HG02943 (cell line): ENCODE measurements around the gene BYSL.
A peak's percentile ranks its signal among the peaks of the same experiment; 100 is the strongest.
"Not testable (repeated sequence)": the region's sequence is repeated elsewhere in the genome, so short reads cannot be mapped to it uniquely, and the experiment has no call there.

Experiments used
- ATAC-seq: cut with Tn5 transposase; IDR thresholded peaks from one replicate; pipeline ENCODE4 v1.9.1; 2021; ENCODE audit warnings: mild to moderate bottlenecking, low read depth, moderate library complexity; ENCODE audit not compliant: unreplicated experiment

BYSL gene

GRCh38 chr6:41941280-41942066 is 20.2 kb downstream of the BYSL start, which contains the start of gene CCND3:
Gene CCND3 (minus strand): TSS chr6:41941808. CDS start chr6:41941649, 159 bp downstream.
- ATAC-seq = peak; percentile 74

DNA sequence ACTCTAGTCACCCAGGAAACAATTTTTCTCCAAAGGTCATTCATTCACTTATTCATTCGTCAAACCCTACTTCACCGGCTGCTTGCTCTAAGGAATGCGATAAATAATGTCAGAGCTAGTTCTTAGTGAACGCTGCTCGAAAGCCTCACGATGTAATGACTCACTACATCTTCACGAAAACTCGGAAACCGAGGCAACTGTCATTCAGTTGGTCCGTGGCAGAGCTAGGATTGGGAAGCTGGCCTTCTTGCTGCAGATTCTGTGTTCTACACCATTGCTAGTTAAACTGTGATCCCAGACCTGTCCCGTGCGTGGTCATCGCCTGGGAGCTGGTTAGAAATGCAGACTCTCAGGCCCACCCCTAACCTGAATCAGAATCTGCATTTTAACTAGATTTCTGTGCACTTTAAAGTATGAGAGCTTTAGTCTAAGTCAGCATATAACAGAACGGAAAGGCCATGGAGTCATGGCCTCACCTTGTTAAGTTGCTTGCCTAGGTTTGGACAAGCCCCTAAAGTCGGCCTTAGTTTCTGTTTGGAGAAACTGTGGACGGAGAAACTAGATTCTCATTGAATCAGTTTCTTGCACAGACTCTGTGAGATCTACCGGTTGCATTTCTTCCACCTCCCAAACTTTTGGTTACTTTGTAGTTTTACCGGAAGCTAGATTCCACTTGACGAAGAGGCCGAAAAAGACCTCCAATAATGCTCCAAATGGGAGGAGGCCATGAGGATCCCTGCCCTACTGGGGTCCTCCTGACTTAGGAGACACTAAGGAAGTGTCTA is 21.0 kb downstream of the BYSL start:
- peak; percentile 12 for ATAC-seq

- ATAC-seq = not testable (repeated sequence)
Measured at GRCh38 chr6:41942882-41943281, 21.6 kb downstream of the BYSL start.

- no peak for ATAC-seq
Measured at GRCh38 chr6:41943456-41943855, 22.2 kb downstream of the BYSL start.

- no peak for ATAC-seq
Measured at GRCh38 chr6:41947581-41948220, 26.4 kb downstream of the BYSL start.

DNA sequence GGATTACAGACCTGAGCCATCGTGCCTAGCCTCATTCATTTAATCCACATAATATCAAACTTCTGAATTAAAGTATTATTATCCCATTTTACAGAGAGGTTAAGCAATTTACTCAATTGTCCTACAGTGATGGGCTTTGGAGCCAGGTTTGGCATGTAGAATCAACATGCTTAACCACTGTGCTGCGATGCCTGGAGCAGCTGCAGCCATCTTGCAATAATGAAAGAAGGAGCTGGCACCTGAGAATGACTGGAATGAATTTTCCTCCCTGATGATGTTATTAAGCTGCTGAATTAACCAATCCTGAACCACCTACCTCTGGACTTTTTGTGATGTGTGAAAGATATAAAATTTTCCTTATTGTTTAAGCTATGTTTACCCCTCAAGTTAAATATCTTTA is 33.4 kb downstream of the BYSL start:
- ATAC-seq = no peak

DNA sequence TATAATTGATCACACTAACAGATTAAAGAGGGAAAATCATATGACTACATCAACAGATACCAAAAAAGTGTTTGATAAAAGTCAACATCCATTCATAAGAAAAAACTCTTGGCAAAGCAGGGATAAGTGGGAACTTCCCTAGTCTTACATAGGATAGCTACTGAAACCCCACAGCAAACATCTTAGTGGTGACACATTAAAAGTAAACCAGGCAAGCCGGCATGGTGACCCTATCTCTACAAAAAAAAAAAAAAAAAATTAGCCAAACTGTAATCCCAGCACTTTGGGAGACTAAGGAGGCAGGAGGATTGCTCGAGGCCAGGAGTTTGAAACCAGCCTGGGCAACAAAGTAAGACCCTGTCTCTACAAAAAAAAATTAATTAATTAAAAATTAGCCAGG is 34.1 kb downstream of the BYSL start:
- ATAC-seq = no peak

DNA sequence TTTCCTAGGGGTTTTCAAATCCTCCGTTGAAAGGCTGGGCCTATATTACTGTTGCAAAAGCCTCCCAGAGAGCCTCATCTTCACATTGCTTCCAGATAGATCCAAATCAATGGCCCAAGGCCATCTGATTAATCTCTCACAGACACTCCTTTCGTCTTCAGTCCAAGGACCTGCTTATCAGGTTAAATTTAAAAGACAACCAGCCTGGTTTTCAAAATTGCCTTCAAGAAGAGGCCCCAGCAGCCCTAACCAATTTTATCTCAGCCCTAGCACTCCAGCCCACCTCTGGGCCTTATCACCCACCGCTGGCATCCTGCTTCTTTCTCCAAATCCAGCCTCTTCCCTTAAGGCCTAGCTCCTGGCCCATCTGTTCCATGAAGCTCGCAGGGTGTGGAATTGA is 35.8 kb downstream of the BYSL start:
- ATAC-seq = no peak

DNA sequence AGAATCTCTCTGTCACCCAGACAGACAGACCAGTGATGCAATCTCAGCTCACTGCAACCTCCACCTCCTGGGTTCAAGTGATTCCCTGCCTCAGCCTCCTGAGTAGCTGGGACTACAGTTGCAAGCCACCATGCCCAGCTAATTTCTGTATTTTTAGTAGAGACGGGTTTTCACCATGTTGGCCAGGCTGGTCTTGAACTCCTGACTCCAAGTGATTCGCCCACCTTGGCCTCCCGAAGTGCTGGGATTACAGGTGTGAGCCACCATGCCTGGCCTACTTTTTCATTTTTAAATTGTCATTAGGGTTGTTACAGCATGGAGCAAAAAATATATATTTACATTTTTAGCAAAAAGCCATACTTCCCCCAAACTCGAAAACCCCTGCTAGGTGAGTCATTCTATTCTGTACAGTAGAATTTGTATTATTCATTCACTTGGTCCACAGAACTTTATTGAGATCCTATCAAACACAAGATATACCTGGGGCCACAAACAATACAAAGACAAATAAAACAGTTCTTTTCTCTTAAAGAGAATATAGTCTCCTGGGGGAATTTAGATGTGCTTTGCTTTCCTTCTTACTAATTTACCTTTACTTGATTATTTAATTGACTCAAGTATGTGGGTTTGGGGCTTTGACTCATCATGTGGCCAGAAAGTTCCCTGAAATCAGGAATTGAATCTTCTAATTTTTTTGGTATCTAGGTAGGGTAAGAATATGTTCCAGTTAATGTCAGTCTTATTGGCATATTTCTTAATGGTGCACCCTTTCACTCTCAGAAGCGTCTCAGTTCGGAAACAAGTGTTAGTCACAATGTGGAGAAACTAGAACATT is 36.9 kb downstream of the BYSL start:
- no peak for ATAC-seq

DNA sequence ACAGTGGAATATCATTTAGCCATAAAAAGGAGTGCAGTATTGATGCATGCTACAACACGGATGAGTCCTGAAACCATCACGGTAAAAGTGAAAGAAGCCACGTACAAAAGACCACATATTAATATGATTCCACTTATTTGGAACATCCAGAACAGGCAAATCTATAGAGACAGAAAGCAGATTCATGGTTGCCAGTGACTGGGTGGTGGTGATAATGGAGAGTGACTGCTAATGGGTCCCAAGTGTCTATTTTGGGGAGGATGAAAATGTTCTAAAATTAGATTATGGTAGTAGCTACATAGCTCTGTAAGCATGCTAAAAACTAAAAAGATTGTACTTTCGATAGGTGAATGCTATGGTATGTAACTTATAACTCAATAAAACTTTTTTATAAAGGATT is 38.7 kb downstream of the BYSL start:
- ATAC-seq = no peak

DNA sequence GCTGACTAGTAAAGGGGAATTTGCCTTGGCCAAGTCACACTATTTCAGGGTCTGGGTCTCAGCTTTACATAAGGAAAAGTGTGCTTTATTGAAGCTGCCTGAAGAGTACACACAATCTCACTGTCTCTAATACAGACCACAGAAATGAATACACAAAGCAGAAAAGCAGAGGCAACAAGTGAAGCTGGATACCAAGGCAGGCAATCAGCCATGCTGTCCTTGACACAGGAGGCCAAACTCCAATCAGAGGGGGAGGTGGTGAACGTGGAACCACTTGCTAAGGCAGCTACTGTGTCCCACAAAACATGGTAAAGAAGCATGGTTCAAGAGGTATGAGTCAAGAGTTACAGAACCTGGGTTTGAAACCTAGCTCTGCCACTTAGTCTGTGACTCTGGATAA is 42.1 kb downstream of the BYSL start:
- ATAC-seq = no peak

DNA sequence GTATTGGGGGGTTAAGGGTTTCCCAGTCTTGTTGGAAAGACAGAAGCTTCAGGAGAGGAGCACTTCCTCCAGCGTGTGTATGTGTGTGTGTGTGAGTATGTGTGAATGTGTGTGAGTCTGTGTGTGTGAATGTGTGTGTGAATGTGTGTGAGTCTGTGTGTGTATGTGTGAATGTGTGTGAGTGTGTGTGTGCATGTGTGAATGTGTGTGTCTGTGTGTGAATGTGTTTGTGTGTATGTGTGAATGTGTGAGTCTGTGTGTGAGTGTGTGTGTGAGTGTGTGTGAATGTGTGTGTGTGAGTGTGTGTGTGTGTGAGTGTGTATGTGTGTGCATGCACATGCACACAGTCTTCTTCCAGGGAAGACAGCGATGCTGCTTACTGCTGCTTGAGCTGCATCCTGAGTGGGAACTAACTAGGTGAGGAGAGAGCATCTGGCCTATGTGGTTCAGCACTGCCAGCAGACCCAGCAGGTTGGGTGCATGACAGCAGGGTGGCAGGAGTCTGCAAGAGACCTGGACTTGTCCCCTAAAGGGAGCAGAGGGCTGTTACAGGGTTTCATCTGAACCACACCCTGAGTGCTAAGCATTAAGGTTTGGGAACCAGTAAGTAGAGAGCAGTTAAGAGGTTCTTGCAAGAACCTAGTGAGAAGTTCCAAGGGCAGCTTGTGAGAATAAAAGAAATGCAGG is 43.0 kb downstream of the BYSL start:
- ATAC-seq = no peak

GRCh38 chr6:41965429-41966213 is 44.3 kb downstream of the BYSL start:
- no peak for ATAC-seq

GRCh38 chr6:41966214-41966920 is 45.1 kb downstream of the BYSL start:
- ATAC-seq = no peak

DNA sequence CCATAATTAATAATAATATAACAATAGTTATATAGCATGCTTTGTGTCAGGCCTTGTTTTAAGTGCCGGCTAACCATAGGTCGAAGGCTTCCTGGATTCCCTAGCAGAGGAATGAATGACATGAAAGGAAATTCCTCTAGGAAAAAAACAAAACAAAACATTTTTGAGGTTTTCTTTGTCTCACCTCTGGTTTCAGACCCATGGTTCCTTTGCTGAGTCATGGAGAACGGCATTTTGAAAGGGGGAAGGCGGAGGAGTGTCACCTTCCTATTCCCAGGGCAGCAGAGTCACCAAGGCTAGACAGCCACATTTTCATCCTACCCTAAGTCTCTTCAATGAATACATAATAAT is 45.6 kb downstream of the BYSL start:
- no peak for ATAC-seq

GRCh38 chr6:41967312-41968287 is 46.3 kb downstream of the BYSL start:
- no peak for ATAC-seq

- ATAC-seq = no peak
Measured at GRCh38 chr6:41970436-41970846, 49.1 kb downstream of the BYSL start.
